Progenitor cell of endocrine pancreas (in vitro differentiated cells): ENCODE results near the gene ZBTB9. TPM values are rescaled to one million over a fixed set of nuclear protein-coding genes. Genes with fewer than 3 reads are reported as not detected.

ENCODE experiments used
- DNase-seq: peaks from one replicate; pipeline ENCODE4 v3.0.0; 2021; ENCODE audit warnings: low spot score; ENCODE audit not compliant: unreplicated experiment
- H3K27ac Mint-ChIP-seq: 2 replicates; pipeline ENCODE4 v1.8.0; 2021; ENCODE audit warnings: mild to moderate bottlenecking, moderate library complexity, mixed read lengths
- H3K27me3 Mint-ChIP-seq: 2 replicates; pipeline ENCODE4 v1.8.0; 2021; ENCODE audit warnings: mixed read lengths
- H3K36me3 Mint-ChIP-seq: 2 replicates; pipeline ENCODE4 v1.8.0; 2022; ENCODE audit warnings: mixed read lengths; ENCODE audit not compliant: insufficient read depth
- H3K4me1 Mint-ChIP-seq: 2 replicates; pipeline ENCODE4 v1.8.0; 2021; ENCODE audit warnings: low read depth, mixed read lengths
- H3K4me3 Mint-ChIP-seq: 2 replicates; pipeline ENCODE4 v1.8.0; 2021; ENCODE audit warnings: low read depth, mild to moderate bottlenecking, moderate library complexity, mixed read lengths
- H3K9me3 Mint-ChIP-seq: 2 replicates; pipeline ENCODE4 v1.8.0; 2021; ENCODE audit warnings: low read depth, mixed read lengths
- total RNA-seq: library from RNA; stranded (reverse); gene quantifications from 2 replicates; pipeline ENCODE4 v1.2.1, GENCODE V29; 2021
- TF ChIP-seq, protein P1 (sequence below): fragments of 200-600 bp; sonication (generic); IDR thresholded peaks from one replicate; pipeline ENCODE4 v1.5.0; 2021; ENCODE audit warnings: antibody characterized with exemption, mild to moderate bottlenecking; ENCODE audit not compliant: unreplicated experiment

ZBTB9 gene
- total RNA-seq, 1 donor from 2014 or later, result 15.7 TPM

DNA sequence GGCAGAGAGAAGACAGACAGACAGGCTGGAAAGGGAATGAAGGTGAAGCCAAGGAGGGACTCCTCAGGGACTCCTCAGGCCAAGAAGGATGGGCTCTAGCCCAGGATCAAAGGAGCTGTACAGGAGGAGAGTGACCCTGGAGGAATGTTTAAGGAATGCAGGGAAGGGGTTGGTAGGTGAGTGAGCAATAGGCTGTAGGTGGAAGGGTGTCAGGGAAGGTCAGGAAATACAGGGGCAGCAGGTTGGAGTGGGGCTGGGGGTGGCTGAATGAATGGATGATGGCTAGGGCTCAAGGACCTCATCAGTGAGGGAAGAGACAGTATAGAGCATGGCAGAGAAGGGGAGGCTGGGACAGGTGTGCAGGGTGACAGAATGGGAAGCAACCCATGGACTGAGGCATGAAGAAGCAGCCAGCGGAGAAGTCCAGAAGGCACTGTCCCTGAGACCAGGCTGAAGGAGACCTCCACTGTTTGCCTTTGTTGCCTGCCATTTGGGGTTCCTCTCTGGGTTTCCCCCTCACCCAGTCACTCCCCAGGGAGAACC, 21.3 kb upstream of the ZBTB9 start:
- Mint-ChIP-seq H3K4me1 (peaks cover 48% of the 10 kb centered on the region), H3K4me3 (peak overlapping the region; percentile 22), H3K27me3 (no peaks in the 10 kb centered on the region)

DNA sequence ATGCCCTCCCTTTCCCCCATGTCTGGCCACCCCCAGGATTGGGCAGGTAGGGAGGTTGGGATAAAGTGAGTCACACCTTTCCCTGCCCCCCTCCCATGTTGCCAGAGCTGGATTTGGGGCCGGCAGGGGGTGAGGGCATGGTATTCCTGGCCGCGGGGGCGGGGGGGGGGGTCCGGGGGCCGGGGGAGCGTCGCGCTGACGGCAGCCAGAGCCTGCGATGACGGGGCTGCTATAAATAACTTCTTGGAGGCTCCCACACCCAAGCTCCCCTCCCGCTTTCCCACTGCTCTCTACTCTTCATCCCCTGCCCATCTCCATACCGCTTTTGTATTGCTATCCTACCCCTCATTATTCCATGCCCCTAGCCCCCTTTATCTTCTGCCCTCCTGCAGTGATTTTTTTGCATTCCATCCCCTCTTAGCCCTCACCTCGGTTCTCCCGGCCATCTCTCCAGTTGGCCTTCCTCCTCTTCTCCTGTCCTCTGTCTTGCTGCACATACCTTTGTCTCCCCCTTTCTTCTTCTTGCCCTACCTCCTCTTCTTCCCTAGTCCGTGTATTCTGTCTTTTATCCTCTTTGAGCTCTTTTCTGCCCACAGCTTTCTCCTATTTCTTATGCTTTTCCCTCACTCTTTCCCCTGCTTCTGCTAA, 20.7 kb upstream of the ZBTB9 start:
- TF ChIP-seq, protein P1, sequence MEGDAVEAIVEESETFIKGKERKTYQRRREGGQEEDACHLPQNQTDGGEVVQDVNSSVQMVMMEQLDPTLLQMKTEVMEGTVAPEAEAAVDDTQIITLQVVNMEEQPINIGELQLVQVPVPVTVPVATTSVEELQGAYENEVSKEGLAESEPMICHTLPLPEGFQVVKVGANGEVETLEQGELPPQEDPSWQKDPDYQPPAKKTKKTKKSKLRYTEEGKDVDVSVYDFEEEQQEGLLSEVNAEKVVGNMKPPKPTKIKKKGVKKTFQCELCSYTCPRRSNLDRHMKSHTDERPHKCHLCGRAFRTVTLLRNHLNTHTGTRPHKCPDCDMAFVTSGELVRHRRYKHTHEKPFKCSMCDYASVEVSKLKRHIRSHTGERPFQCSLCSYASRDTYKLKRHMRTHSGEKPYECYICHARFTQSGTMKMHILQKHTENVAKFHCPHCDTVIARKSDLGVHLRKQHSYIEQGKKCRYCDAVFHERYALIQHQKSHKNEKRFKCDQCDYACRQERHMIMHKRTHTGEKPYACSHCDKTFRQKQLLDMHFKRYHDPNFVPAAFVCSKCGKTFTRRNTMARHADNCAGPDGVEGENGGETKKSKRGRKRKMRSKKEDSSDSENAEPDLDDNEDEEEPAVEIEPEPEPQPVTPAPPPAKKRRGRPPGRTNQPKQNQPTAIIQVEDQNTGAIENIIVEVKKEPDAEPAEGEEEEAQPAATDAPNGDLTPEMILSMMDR, result no peak
- Mint-ChIP-seq H3K4me3 (no peak overlapping the region), H3K36me3 (peaks cover 18% of the 10 kb centered on the region), H3K27ac (no peak overlapping the region), H3K9me3 (no peaks in the 10 kb centered on the region), H3K4me1 (peaks cover 42% of the 10 kb centered on the region), H3K27me3 (no peaks in the 10 kb centered on the region)
- DNase-seq, result no peak

More for the DNA sequence above, 21.3 kb upstream of the ZBTB9 start:
- Mint-ChIP-seq H3K9me3 (no peaks in the 10 kb centered on the region), H3K27ac (peak overlapping the region; percentile 18), H3K36me3 (peaks cover 15% of the 10 kb centered on the region)
- TF ChIP-seq, protein P1, result no peak
- no peak for DNase-seq

DNA sequence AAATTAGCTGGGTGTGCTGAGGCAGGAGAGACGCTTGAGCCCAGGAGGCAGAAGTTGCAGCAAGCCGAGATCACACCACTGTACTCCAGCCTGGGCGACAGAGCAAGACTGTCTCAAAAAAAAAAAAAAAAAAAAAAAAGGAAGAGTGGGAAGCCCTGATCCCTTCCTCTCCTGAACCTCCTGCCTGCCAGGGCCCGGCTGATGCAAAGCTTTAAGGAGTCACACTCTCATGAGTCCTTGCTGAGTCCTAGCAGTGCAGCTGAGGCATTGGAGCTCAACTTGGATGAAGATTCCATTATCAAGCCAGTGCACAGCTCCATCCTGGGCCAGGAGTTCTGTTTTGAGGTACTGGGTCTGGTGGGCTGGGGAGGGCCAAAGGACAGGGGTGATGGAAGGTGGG, 19.4 kb upstream of the ZBTB9 start:
- TF ChIP-seq, protein P1, result no peak
- H3K9me3 Mint-ChIP-seq, result no peaks in the 10 kb centered on the region
- H3K4me1 Mint-ChIP-seq, result peaks cover 31% of the 10 kb centered on the region
- DNase-seq, result no peak
- H3K27me3 Mint-ChIP-seq, result no peaks in the 10 kb centered on the region
- H3K36me3 Mint-ChIP-seq, result peaks cover 24% of the 10 kb centered on the region
- no peak overlapping the region for H3K4me3 Mint-ChIP-seq
- H3K27ac Mint-ChIP-seq, result no peak overlapping the region

DNA sequence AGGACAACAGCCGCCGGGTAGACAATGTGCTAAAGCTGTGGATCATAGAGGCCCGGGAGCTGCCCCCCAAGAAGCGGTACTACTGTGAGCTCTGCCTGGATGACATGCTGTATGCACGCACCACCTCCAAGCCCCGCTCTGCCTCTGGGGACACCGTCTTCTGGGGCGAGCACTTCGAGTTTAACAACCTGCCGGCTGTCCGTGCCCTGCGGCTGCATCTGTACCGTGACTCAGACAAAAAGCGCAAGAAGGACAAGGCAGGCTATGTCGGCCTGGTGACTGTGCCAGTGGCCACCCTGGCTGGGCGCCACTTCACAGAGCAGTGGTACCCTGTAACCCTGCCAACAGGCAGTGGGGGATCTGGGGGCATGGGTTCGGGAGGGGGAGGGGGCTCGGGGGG, 16.7 kb upstream of the ZBTB9 start:
- DNase-seq, result no peak
- H3K4me3 Mint-ChIP-seq, result no peak overlapping the region
- peaks cover 9% of the 10 kb centered on the region for H3K4me1 Mint-ChIP-seq
- H3K27me3 Mint-ChIP-seq, result no peaks in the 10 kb centered on the region
- H3K27ac Mint-ChIP-seq, result no peak overlapping the region
- H3K9me3 Mint-ChIP-seq, result no peaks in the 10 kb centered on the region
- TF ChIP-seq, protein P1, result no peak
- H3K36me3 Mint-ChIP-seq, result peaks cover 24% of the 10 kb centered on the region

DNA sequence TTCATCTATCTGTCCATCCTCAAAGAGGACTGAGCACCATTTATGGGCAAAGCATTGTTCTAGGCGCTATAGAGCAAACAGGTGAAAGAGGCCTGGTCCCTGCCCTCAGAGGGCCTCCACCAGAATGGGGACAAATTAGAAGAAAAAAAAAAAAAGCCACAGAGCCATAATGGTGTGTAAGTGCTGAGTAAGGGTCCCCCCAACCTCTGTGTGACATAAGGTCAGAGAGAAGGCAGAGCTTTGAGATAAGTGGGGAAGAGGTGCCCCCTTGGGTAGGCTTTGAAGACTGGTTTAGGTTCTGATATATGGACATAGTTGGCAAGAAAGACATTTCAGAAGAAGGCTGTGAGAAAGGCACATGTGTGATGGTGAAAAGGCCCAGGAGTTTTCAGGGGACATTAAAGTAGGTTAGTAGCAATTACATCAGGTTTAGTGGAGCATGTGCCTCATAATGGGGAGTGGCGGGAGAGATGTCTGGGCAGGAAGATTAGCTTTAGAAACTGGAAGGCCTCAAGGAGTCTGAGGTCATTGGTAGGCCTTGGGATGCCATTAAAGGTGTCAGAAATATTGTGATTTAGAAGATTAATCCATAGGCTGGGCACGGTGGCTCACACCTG, 15.3 kb upstream of the ZBTB9 start:
- Mint-ChIP-seq H3K27ac (peak overlapping the region; percentile 22), H3K4me3 (no peak overlapping the region), H3K9me3 (no peaks in the 10 kb centered on the region), H3K27me3 (no peaks in the 10 kb centered on the region), H3K36me3 (peaks cover 26% of the 10 kb centered on the region), H3K4me1 (no peaks in the 10 kb centered on the region)
- TF ChIP-seq, protein P1, result no peak
- no peak for DNase-seq
